HFF-Myc (cell line): ENCODE results near the gene MDFIC.

Experiments
- DNase-seq: peaks from one replicate; pipeline ENCODE4 v3.0.0-alpha.2; 2011; ENCODE audit warnings: low read depth; ENCODE audit errors: extremely low read depth
- H3K4me3 ChIP-seq: replicated peaks from 2 replicates; pipeline ENCODE4 v1.5.1; 2011; ENCODE audit warnings: low read depth, mild to moderate bottlenecking, control low read depth, low read length
- TF ChIP-seq, protein P1 (sequence below): IDR thresholded peaks from 2 replicates; pipeline ENCODE4 v1.5.1; 2012; ENCODE audit warnings: mild to moderate bottlenecking, low read depth, low read length, control low read depth; ENCODE audit errors: missing control alignments

Gene MDFIC

DNA sequence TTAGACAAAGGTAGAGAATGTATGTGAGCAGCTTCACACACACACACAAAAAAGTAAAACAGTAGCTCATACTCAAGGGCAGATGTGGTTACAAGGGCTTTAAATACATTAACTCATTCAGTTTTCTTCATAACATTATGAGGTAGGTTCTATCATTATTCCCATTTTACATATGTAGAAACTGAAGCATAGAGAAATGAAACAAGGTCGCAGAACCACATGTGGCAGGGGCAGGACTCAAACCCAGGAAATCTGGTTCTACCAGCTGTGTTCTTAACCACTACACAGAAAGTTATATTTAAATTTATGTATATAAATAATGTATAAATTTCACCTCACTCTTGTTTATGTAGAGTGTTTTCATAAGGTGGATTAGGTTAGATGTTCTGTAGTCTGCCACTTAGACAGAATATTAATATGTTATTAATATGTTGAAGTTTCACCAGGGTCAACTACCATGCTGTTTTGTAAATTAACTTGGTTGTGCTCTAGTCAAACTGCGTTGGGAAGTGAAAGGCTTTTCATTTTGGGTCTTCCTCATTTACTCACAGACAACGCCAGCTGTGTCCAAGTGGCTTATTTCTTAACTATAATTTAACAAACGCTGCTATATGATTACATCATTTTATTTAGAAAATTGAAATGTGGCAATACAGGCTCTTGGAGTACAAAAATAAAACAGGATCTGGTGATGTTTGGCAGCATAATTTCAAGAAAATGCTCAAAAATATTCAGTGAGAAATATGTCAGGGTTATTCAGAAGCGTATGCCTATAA is 138.4 kb downstream of the MDFIC start:
- DNase-seq: no peak
- TF ChIP-seq, protein P1, sequence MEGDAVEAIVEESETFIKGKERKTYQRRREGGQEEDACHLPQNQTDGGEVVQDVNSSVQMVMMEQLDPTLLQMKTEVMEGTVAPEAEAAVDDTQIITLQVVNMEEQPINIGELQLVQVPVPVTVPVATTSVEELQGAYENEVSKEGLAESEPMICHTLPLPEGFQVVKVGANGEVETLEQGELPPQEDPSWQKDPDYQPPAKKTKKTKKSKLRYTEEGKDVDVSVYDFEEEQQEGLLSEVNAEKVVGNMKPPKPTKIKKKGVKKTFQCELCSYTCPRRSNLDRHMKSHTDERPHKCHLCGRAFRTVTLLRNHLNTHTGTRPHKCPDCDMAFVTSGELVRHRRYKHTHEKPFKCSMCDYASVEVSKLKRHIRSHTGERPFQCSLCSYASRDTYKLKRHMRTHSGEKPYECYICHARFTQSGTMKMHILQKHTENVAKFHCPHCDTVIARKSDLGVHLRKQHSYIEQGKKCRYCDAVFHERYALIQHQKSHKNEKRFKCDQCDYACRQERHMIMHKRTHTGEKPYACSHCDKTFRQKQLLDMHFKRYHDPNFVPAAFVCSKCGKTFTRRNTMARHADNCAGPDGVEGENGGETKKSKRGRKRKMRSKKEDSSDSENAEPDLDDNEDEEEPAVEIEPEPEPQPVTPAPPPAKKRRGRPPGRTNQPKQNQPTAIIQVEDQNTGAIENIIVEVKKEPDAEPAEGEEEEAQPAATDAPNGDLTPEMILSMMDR: no peak

DNA sequence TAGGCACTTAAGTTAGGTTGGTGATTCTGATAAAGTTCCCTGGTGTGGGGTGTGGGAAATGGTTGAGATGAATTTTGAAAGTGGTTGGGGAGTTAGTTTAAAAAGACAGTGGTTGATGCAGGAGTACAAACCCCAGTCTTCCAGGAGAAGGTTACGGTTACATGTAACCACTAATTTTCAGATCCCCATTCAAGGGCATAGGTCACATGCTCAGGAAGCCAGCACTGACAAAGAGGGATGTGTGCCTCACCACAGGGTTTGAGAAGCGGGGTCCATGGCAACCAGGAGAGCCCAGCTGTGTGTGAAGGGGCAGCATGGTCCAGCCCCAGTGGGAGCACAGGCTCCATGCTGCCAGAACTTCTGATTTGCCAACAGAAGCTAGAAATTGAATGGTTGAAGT is 144.2 kb downstream of the MDFIC start:
- TF ChIP-seq, protein P1: no peak
- DNase-seq: no peak
- H3K4me3 ChIP-seq: no peak overlapping the region

More for the DNA sequence above, 138.4 kb downstream of the MDFIC start:
- H3K4me3 ChIP-seq: no peak overlapping the region

DNA sequence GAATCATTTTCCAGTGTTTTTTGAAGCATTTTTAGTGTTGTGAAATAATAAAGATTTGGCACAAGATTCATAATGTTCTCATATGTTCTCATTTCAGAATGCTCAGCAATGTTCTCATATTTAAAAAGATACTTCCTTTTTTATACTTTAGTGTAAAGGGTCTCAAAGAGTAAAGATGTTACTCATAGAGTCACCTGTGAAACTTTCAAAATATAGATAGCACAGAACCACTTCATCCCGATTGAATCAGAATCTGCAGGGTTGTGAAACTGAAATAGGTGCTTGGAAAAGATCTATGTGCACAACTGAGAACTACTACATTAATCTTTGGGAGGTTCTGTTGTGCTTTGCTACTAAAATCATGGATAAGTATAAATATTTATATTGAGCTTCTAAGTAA is 144.7 kb downstream of the MDFIC start:
- TF ChIP-seq, protein P1: no peak
- DNase-seq: no peak
- H3K4me3 ChIP-seq: no peak overlapping the region

DNA sequence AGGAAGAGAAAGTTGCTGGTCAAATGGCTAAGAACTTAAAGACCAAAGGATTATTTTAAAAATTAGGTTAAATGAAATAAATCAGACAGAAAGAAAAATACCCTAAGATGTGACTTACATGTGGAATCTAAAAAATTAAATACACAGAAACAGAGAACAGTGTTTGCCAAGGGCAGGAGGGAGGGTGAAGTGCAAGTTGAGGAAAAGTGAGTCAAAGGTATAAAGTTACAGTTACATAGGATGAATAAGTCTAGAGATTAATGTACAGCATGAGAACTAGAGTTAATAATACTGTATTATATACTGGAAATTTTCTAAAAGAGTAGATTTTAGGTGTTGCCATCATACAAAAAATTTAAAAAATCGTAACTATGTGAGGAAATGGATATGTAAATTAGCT is 146.3 kb downstream of the MDFIC start:
- DNase-seq: no peak
- TF ChIP-seq, protein P1: no peak

More for the DNA sequence above, 146.3 kb downstream of the MDFIC start:
- no peak overlapping the region for H3K4me3 ChIP-seq
